Astrocyte of the cerebellum (primary cell): Measurements from ENCODE around the gene USP37.

Experiments
- DNase-seq: peaks from one replicate; pipeline ENCODE4 v3.0.0-alpha.2; 2011; ENCODE audit warnings: low read depth
- H3K4me3 ChIP-seq: 2 replicates; pipeline ENCODE4 v1.5.1; 2011; ENCODE audit warnings: mild to moderate bottlenecking, low read depth, low read length, moderate library complexity
- CTCF ChIP-seq: IDR thresholded peaks from 2 replicates; pipeline ENCODE4 v1.5.1; 2012; ENCODE audit warnings: low read length, low read depth, moderate library complexity, mild to moderate bottlenecking; ENCODE audit errors: missing control alignments
- in situ Hi-C: cut with HindIII; loops from 2 replicates; pipeline ENCODE4 v1.10.0; 2017; ENCODE audit warnings: low sequenced_read_pairs

USP37 gene

GRCh38 chr2:218505754-218506371 lies 62.3 kb downstream of the USP37 start:
- DNase-seq: no peak
- TF ChIP-seq CTCF: no peak
- in situ Hi-C loops: no loop called here
- no peak overlapping the region for H3K4me3 ChIP-seq

- DNase-seq: peak; percentile 36
- in situ Hi-C loops: no loop called here
- no peak for TF ChIP-seq CTCF
- no peak overlapping the region for H3K4me3 ChIP-seq
Measured at GRCh38 chr2:218501665-218502064, 66.5 kb downstream of the USP37 start.

GRCh38 chr2:218500501-218501060 lies 67.6 kb downstream of the USP37 start:
- DNase-seq: no peak
- no peak overlapping the region for H3K4me3 ChIP-seq
- no peak for TF ChIP-seq CTCF
- in situ Hi-C loops: no loop called here

- no peak overlapping the region for H3K4me3 ChIP-seq
- in situ Hi-C loops: no loop called here
- TF ChIP-seq CTCF: no peak
- DNase-seq: no peak
Measured at GRCh38 chr2:218485986-218486667, 82.0 kb downstream of the USP37 start.

- H3K4me3 ChIP-seq: no peak overlapping the region
- peak; percentile 55 for DNase-seq
- no peak for TF ChIP-seq CTCF
- in situ Hi-C loops: loop anchor here (5.0 kb wide), 1 partner anchor 85 kb away; the partner anchor contains the start of genes CNOT9 and USP37
Measured at GRCh38 chr2:218482651-218483050, 85.5 kb downstream of the USP37 start.

GRCh38 chr2:218479595-218479994 lies 88.6 kb downstream of the USP37 start:
- no peak overlapping the region for H3K4me3 ChIP-seq
- no peak for TF ChIP-seq CTCF
- DNase-seq: no peak
- in situ Hi-C loops: no loop called here
